ENCODE results near the gene DPP10.

The DPP10 gene

DNA sequence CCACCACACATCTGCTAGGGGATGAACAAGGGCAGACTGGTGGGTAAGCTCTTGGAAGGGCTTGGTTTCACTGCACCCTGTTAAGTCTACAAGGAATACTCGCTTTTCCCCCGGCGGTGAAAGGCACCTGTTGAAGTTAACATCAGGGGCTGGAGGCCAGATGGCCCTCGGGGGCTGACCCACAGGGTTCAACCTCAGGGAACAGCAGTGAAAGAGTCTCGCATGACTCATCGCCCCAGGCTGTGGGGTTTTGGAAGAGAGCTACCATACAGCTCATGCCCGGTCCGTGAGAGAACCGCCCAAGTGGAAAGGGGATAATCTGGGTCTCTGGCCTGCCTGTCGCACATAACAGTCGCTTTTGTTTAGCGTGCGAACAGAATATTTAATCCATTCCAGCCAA lies 748.0 kb downstream of the DPP10 start:
- H3K4me1 ChIP-seq (ENCODE audit: control insufficient read depth, insufficient read depth, low read length), result no peaks in the 10 kb centered on the region
- no peak overlapping the region for H3K4me3 ChIP-seq (ENCODE audit: low read depth, low read length)
- H3K9me3 ChIP-seq (ENCODE audit: control insufficient read depth, insufficient read depth, low read depth, low read length), result no peaks in the 10 kb centered on the region
- no peaks in the 10 kb centered on the region for H3K36me3 ChIP-seq (ENCODE audit: control insufficient read depth in 2 of 2, insufficient read depth in 1 of 2, low read length in 2 of 2)
- H3K27ac ChIP-seq (ENCODE audit: extremely low read depth, low read depth, low read length), result no peak overlapping the region
- ChIA-PET CTCF (interaction anchor here (0.9 kb wide), 1 partner anchor 25 kb away, joined by 3 read pairs; no protein-coding TSS in a partner anchor), POLR2A (no interaction called here)
- TF ChIP-seq ZNF112 (tag by site-specific recombination; IDR thresholded peaks at IDR 0.05) (no peak), ZNF610 (tag by site-specific recombination; IDR thresholded peaks at IDR 0.05; ENCODE audit: borderline replicate concordance) (no peak), ZNF266 (tag by site-specific recombination; IDR thresholded peaks at IDR 0.05; ENCODE audit: low read depth) (no peak), SCRT2 (tag by site-specific recombination; IDR thresholded peaks at IDR 0.05) (no peak), ZNF670 (tag by site-specific recombination; IDR thresholded peaks at IDR 0.05; ENCODE audit: low read depth) (no peak), ZNF596 (tag by site-specific recombination; IDR thresholded peaks at IDR 0.05) (no peak)
- TF ChIP-seq, protein P1, sequence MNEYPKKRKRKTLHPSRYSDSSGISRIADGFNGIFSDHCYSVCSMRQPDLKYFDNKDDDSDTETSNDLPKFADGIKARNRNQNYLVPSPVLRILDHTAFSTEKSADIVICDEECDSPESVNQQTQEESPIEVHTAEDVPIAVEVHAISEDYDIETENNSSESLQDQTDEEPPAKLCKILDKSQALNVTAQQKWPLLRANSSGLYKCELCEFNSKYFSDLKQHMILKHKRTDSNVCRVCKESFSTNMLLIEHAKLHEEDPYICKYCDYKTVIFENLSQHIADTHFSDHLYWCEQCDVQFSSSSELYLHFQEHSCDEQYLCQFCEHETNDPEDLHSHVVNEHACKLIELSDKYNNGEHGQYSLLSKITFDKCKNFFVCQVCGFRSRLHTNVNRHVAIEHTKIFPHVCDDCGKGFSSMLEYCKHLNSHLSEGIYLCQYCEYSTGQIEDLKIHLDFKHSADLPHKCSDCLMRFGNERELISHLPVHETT (tag by site-specific recombination; IDR thresholded peaks at IDR 0.05), result no peak

DNA sequence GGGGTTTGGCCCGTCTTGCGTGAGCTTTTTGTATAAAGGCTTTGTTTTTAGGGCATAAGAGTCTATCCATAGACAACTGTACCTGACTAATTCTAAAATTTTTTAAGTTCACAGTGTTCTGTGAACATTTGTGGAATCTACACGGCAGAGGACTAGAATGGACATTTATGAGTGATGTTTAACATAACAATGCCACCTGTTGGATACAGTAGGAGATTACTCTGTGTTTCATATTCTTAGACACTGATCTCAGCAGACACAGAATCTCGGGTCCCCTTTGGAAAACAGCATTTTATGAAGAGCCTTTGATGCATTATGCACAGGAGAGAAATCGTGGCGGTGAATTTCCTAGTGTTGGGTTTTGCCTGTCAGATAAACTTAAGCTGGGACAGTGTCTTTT lies 752.2 kb downstream of the DPP10 start:
- ChIA-PET CTCF (no interaction called here), POLR2A (no interaction called here)
- no peak overlapping the region for H3K4me3 ChIP-seq (ENCODE audit: low read depth, low read length)
- no peaks in the 10 kb centered on the region for H3K4me1 ChIP-seq (ENCODE audit: control insufficient read depth, insufficient read depth, low read length)
- no peak for TF ChIP-seq GLIS1 (tag by site-specific recombination; IDR thresholded peaks at IDR 0.05)
- no peak for TF ChIP-seq ZNF211 (tag by site-specific recombination; IDR thresholded peaks at IDR 0.05; ENCODE audit: low read depth)
- no peak for TF ChIP-seq SP7 (tag by site-specific recombination; IDR thresholded peaks at IDR 0.05)
- TF ChIP-seq IKZF3 (tag by site-specific recombination; IDR thresholded peaks at IDR 0.05), result no peak
- no peak for TF ChIP-seq ZNF366 (tag by site-specific recombination; conservative IDR thresholded peaks at IDR 0.05)
- TF ChIP-seq PRDM1 (tag by site-specific recombination; IDR thresholded peaks at IDR 0.05), result no peak
- no peak for TF ChIP-seq ZNF19 (tag by site-specific recombination; IDR thresholded peaks at IDR 0.05; ENCODE audit: low read depth)
- no peak for TF ChIP-seq BCL11B (tag by site-specific recombination; IDR thresholded peaks at IDR 0.05; ENCODE audit: low read depth)
- no peaks in the 10 kb centered on the region for H3K36me3 ChIP-seq (ENCODE audit: control insufficient read depth in 2 of 2, insufficient read depth in 1 of 2, low read length in 2 of 2)
- no peaks in the 10 kb centered on the region for H3K9me3 ChIP-seq (ENCODE audit: control insufficient read depth, insufficient read depth, low read depth, low read length)
- no peak overlapping the region for H3K27ac ChIP-seq (ENCODE audit: extremely low read depth, low read depth, low read length)

- no peaks in the 10 kb centered on the region for H3K9me3 ChIP-seq (ENCODE audit: control insufficient read depth, insufficient read depth, low read depth, low read length)
- TF ChIP-seq ZNF391 (tag by site-specific recombination; IDR thresholded peaks at IDR 0.05; ENCODE audit: borderline replicate concordance, low read depth) (no peak), ZNF311 (tag by site-specific recombination; IDR thresholded peaks at IDR 0.05; ENCODE audit: borderline replicate concordance) (no peak), MZF1 (tag by site-specific recombination; IDR thresholded peaks at IDR 0.05; ENCODE audit: borderline replicate concordance) (no peak), ZNF645 (tag by site-specific recombination; IDR thresholded peaks at IDR 0.05) (no peak), ZNF654 (tag by site-specific recombination; IDR thresholded peaks at IDR 0.05; ENCODE audit: low read depth) (no peak), MEIS1 (CRISPR knock-in tag; IDR thresholded peaks at IDR 0.05; ENCODE audit: borderline replicate concordance) (no peak), ZNF433 (tag by site-specific recombination; IDR thresholded peaks at IDR 0.05; ENCODE audit: low read depth) (no peak), SALL2 (tag by site-specific recombination; IDR thresholded peaks at IDR 0.05; ENCODE audit: borderline replicate concordance) (no peak), ZNF202 (tag by site-specific recombination; IDR thresholded peaks at IDR 0.05; ENCODE audit: borderline replicate concordance) (no peak), ZNF121 (tag by site-specific recombination; IDR thresholded peaks at IDR 0.05) (no peak), ZNF211 (tag by site-specific recombination; IDR thresholded peaks at IDR 0.05; ENCODE audit: low read depth) (no peak), HOXA7 (CRISPR knock-in tag; IDR thresholded peaks at IDR 0.05; ENCODE audit: borderline replicate concordance) (no peak), ZNF138 (tag by site-specific recombination; IDR thresholded peaks at IDR 0.05; ENCODE audit: borderline replicate concordance) (no peak), ZNF768 (tag by site-specific recombination; IDR thresholded peaks at IDR 0.05) (no peak)
- TF ChIP-seq, protein P2, sequence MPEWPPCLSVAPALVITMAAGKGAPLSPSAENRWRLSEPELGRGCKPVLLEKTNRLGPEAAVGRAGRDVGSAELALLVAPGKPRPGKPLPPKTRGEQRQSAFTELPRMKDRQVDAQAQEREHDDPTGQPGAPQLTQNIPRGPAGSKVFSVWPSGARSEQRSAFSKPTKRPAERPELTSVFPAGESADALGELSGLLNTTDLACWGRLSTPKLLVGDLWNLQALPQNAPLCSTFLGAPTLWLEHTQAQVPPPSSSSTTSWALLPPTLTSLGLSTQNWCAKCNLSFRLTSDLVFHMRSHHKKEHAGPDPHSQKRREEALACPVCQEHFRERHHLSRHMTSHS (tag by site-specific recombination; IDR thresholded peaks at IDR 0.05), result no peak
- ChIA-PET POLR2A (no interaction called here), CTCF (interaction anchor here (0.7 kb wide), 1 partner anchor 210 kb away, joined by 3 read pairs; no protein-coding TSS in a partner anchor)
- H3K27ac ChIP-seq (ENCODE audit: extremely low read depth, low read depth, low read length), result no peak overlapping the region
- H3K4me3 ChIP-seq (ENCODE audit: low read depth, low read length), result no peak overlapping the region
- no peaks in the 10 kb centered on the region for H3K4me1 ChIP-seq (ENCODE audit: control insufficient read depth, insufficient read depth, low read length)
- H3K36me3 ChIP-seq (ENCODE audit: control insufficient read depth in 2 of 2, insufficient read depth in 1 of 2, low read length in 2 of 2), result no peaks in the 10 kb centered on the region
These were observed 754.1 kb downstream of the DPP10 start for GRCh38 chr2:115196587-115196986.
